K562 (cell line): ENCODE measurements around the gene PEX10. TPM values are rescaled to one million over a fixed set of nuclear protein-coding genes. Genes with fewer than 3 reads are reported as not detected.

Source experiments
- ATF1 ChIP-seq, 2 experiments: fragments of 450-650 bp in 1 of 2; IDR thresholded peaks; 2 replicates each; pipeline ENCODE4 v1.6.1; 2016; ENCODE audit warnings: missing compliant biosample characterization in 1 of 2, missing genetic modification characterization in 1 of 2
- FIP1L1 ChIP-seq: fragments of 200-400 bp; formaldehyde crosslinking; IDR thresholded peaks from 2 replicates; pipeline ENCODE4 v1.6.1; 2018; ENCODE audit warnings: mild to moderate bottlenecking, low read depth, low read length; ENCODE audit not compliant: poor library complexity, severe bottlenecking
- GATAD2B ChIP-seq: fragments of 450-650 bp; IDR thresholded peaks from 2 replicates; pipeline ENCODE4 v1.6.1; 2017; ENCODE audit warnings: mild to moderate bottlenecking, borderline replicate concordance
- GTF3C2 ChIP-seq: IDR thresholded peaks from 3 replicates; pipeline ENCODE4 v1.6.1; 2011; ENCODE audit warnings: borderline replicate concordance, mild to moderate bottlenecking, moderate library complexity; ENCODE audit not compliant: insufficient read length; ENCODE audit errors: extremely low read depth
- HCFC1 ChIP-seq: IDR thresholded peaks from 2 replicates; pipeline ENCODE4 v1.6.1; 2012; ENCODE audit warnings: low read depth, low read length, improper control_type of control experiment
- KAT2B ChIP-seq: IDR thresholded peaks from one replicate; pipeline ENCODE4 v1.6.1; 2012; ENCODE audit warnings: low read depth, mild to moderate bottlenecking, control low read depth, inconsistent platforms, low read length, moderate library complexity
- MXD1 ChIP-seq: fragments of 250-450 bp; sonication (Bioruptor Pico); IDR thresholded peaks from 2 replicates; pipeline ENCODE4 v1.8.0; 2021; ENCODE audit warnings: borderline replicate concordance, mild to moderate bottlenecking, moderate library complexity; ENCODE audit not compliant: poor library complexity, severe bottlenecking
- MYC ChIP-seq, 2 experiments: fragments of 250-450 bp in 1 of 2; sonication (Bioruptor Pico) in 1 of 2; IDR thresholded peaks; 2 replicates each; pipeline versions ENCODE4 v1.5.1 to v1.6.1; 2012 to 2021; ENCODE audit warnings: low read depth in 2 of 2, borderline replicate concordance in 1 of 2, improper control_type of control experiment in 1 of 2, low read length in 1 of 2, mild to moderate bottlenecking in 1 of 2, moderate library complexity in 1 of 2
- PHF20 ChIP-seq: fragments of 450-650 bp; IDR thresholded peaks from 2 replicates; pipeline ENCODE4 v1.6.1; 2018; ENCODE audit not compliant: partially characterized antibody
- POLR2G ChIP-seq: fragments of 200-400 bp; formaldehyde crosslinking; IDR thresholded peaks from 2 replicates; pipeline ENCODE4 v1.6.1; 2017; ENCODE audit warnings: low read depth, mild to moderate bottlenecking, antibody characterized with exemption, low read length, moderate library complexity
- RBM25 ChIP-seq: fragments of 200-400 bp; formaldehyde crosslinking; IDR thresholded peaks from 2 replicates; pipeline ENCODE4 v1.6.1; 2018; ENCODE audit warnings: low read length, low read depth, moderate library complexity; ENCODE audit not compliant: severe bottlenecking
- RFX1 ChIP-seq: fragments of 450-650 bp; IDR thresholded peaks from 2 replicates; pipeline ENCODE4 v1.6.1; 2016; ENCODE audit warnings: mild to moderate bottlenecking, moderate library complexity
- STAG1 ChIP-seq: sonication (generic); formaldehyde crosslinking; IDR thresholded peaks from 2 replicates; pipeline ENCODE4 v1.5.0; 2020; ENCODE audit warnings: missing genetic modification reagents, borderline replicate concordance
- TAF1 ChIP-seq: IDR thresholded peaks from 2 replicates; pipeline ENCODE4 v1.6.1; 2011; ENCODE audit warnings: mild to moderate bottlenecking, low read length, moderate library complexity; ENCODE audit not compliant: insufficient read depth, control insufficient read depth, severe bottlenecking; ENCODE audit errors: extremely low read depth
- TBL1XR1 ChIP-seq, 2 experiments: IDR thresholded peaks; 2 replicates each; pipeline ENCODE4 v1.6.1; 2012; ENCODE audit warnings: improper control_type of control experiment in 2 of 2, low read length in 2 of 2, mild to moderate bottlenecking in 1 of 2
- YBX1 ChIP-seq: fragments of 450-650 bp; IDR thresholded peaks from 2 replicates; pipeline ENCODE4 v1.7.1; 2016; ENCODE audit warnings: mild to moderate bottlenecking
- ZBTB33 ChIP-seq: sonication (generic); formaldehyde crosslinking; IDR thresholded peaks from 2 replicates; pipeline ENCODE4 v1.8.1; 2023; ENCODE audit warnings: mild to moderate bottlenecking, missing genetic modification reagents
- ZNF23 ChIP-seq: fragments of 250-450 bp; sonication (Bioruptor Pico); IDR thresholded peaks from 2 replicates; pipeline ENCODE4 v1.4.0; 2020; ENCODE audit warnings: mild to moderate bottlenecking
- ZNF586 ChIP-seq: fragments of 450-650 bp; formaldehyde crosslinking; conservative IDR thresholded peaks from 2 replicates; pipeline ENCODE4 v1.4.0; 2020; ENCODE audit warnings: mild to moderate bottlenecking, moderate library complexity
- polyA plus RNA-seq, 8 experiments: library from polyadenylated mRNA; depleted of rRNA in 4 of 8; stranded (reverse) in 5 of 8; unstranded in 3 of 8; fragments of >200 nt; fragmentation: Nextera tagmentation in 2 of 8; fragmentation: Illumina TruSeq in 1 of 8; extraction: Ambion mirVana in 2 of 8; extraction: Trizol in 1 of 8; gene quantifications; 2 replicates each; pipeline versions ENCODE4 v1.2.1 to v1.2.3, GENCODE V29; 2011 to 2014; ENCODE audit warnings: inconsistent platforms in 1 of 8, missing spikeins in 1 of 8
- total RNA-seq, 7 experiments: library from RNA; depleted of rRNA in 6 of 7; stranded (reverse); fragments of >200 nt in 6 of 7; fragmentation: Illumina TruSeq in 2 of 7; extraction: Trizol in 2 of 7; gene quantifications; 2 replicates each; pipeline versions ENCODE4 v1.2.1 to v1.2.3, GENCODE V29; 2011 to 2021; ENCODE audit warnings: low replicate concordance in 1 of 7
- TF ChIP-seq, protein P1 (sequence below): fragments of 450-650 bp; conservative IDR thresholded peaks from 2 replicates; pipeline ENCODE4 v1.6.1; 2016; ENCODE audit warnings: missing genetic modification characterization, low read depth, mild to moderate bottlenecking, control low read depth, missing compliant biosample characterization

The PEX10 gene
- total and polyA plus RNA-seq, 9 of the 15 experiments (the other 6 are each of a cell fraction or from before 2014, with no cell fraction given) = 0.03 to 26.2 (median 8.7) TPM

DNA sequence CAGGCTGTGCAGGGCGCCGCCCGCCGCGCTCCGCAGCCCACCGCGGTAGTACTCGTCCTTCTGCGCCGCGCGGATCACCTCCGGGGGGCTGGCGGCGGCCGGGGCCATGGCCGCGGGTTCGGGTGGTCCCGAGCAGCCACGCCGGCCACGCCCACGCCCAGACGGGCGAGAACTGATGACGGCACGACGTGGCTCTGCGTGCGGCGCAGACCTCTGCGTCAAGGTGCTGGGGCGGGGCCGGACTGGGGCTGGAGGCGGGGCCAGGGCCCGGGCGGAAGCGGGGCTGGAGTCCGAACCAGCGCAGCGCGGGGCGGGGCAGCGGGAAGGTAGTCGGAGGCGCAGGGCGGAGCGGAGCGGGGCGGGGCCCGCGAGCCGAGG lies at the start of gene PEX10 (continued):
- no peak for TF ChIP-seq GTF3C2
- no peak for TF ChIP-seq YBX1
- no peak for TF ChIP-seq ZNF586
- TF ChIP-seq STAG1 (CRISPR knock-in tag) = no peak
- TF ChIP-seq KAT2B = no peak
- peak; percentile 48 for TF ChIP-seq FIP1L1
- TF ChIP-seq TBL1XR1 (IDR thresholded peaks at IDR 0.05; ENCODE audit: low read length in 2 of 2) = peak; percentile 15 to 96; a peak in 2 of 4 replicates
- TF ChIP-seq TAF1 = peak; percentile 49
- TF ChIP-seq, protein P1, sequence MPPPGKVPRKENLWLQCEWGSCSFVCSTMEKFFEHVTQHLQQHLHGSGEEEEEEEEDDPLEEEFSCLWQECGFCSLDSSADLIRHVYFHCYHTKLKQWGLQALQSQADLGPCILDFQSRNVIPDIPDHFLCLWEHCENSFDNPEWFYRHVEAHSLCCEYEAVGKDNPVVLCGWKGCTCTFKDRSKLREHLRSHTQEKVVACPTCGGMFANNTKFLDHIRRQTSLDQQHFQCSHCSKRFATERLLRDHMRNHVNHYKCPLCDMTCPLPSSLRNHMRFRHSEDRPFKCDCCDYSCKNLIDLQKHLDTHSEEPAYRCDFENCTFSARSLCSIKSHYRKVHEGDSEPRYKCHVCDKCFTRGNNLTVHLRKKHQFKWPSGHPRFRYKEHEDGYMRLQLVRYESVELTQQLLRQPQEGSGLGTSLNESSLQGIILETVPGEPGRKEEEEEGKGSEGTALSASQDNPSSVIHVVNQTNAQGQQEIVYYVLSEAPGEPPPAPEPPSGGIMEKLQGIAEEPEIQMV (tag) = no peak
- peak; percentile 89 for TF ChIP-seq MYC (IDR thresholded peaks at IDR 0.05; ENCODE audit: low read depth, low read length)
- no peak for TF ChIP-seq MYC (CRISPR knock-in tag; IDR thresholded peaks at IDR 0.05; ENCODE audit: borderline replicate concordance, low read depth)
- no peak for TF ChIP-seq RBM25
- no peak for TF ChIP-seq ZNF23 (CRISPR knock-in tag)
- TF ChIP-seq POLR2G = peak; percentile 80
- peak; percentile 89 for TF ChIP-seq HCFC1
- peak; percentile 88 for TF ChIP-seq MXD1 (CRISPR knock-in tag)
- no peak for TF ChIP-seq RFX1
- peak; percentile 98 for TF ChIP-seq ATF1 (CRISPR knock-in tag; IDR thresholded peaks at IDR 0.05)
- peak; percentile 99 for TF ChIP-seq ATF1 (tag; IDR thresholded peaks at IDR 0.05)
- peak; percentile 82 for TF ChIP-seq PHF20
- peak; percentile 43; the same call in 1 of the 2 replicates for TF ChIP-seq ZBTB33 (CRISPR knock-in tag)
- peak; percentile 66 for TF ChIP-seq GATAD2B
